GM12892 (cell line): ENCODE data around the gene NKD2.

Experiments used
- POLR2A ChIP-seq: IDR thresholded peaks from 2 replicates; pipeline ENCODE4 v1.6.1; 2011; ENCODE audit warnings: low read depth, low read length, control low read depth
- POLR2AphosphoS5 ChIP-seq: IDR thresholded peaks from 2 replicates; pipeline ENCODE4 v1.6.1; 2011; ENCODE audit warnings: low read depth, low read length, control low read depth
- TAF1 ChIP-seq: IDR thresholded peaks from 2 replicates; pipeline ENCODE4 v1.6.1; 2011; ENCODE audit warnings: low read depth, mild to moderate bottlenecking, control low read depth, low read length, borderline replicate concordance

DNA sequence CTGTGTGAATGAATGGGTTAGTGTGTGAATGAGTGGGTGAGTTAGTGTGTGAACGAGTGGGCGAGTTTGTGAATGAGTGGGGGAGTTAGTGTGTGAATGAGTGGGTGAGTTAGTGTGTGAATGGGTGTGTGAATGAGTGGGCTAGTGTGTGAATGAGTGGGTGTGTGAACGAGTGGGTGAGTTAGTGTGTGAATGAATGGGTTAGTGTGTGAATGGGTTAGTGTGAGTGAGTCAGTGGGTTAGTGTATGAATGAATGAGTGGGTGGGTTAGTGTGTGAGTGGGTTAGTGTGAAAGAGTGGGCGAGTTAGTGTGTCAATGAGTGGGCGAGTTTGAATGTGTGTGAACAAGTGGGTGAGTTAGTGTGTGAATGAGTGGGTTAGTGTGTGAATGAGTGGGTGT lies 35.5 kb downstream of the NKD2 start:
- TF ChIP-seq POLR2AphosphoS5: no peak
- no peak for TF ChIP-seq POLR2A
- TF ChIP-seq TAF1: no peak
